NCI-H2081 (cell line): Measurements from ENCODE around the gene PTK6.

ENCODE experiments used
- DNase-seq, 2 experiments: peaks; one replicate each; lab custom pipeline; 2025; lab: John Stamatoyannopoulos, UW

Gene PTK6

GRCh38 chr20:63543131-63543530 is 6.0 kb upstream of the PTK6 start:
- DNase-seq = no peak

- DNase-seq = no peak
These were observed 5.5 kb upstream of the PTK6 start for GRCh38 chr20:63542696-63543095.

GRCh38 chr20:63542031-63542559 is 4.9 kb upstream of the PTK6 start:
- no peak for DNase-seq

GRCh38 chr20:63541371-63541770 is 4.2 kb upstream of the PTK6 start:
- DNase-seq = no peak

DNA sequence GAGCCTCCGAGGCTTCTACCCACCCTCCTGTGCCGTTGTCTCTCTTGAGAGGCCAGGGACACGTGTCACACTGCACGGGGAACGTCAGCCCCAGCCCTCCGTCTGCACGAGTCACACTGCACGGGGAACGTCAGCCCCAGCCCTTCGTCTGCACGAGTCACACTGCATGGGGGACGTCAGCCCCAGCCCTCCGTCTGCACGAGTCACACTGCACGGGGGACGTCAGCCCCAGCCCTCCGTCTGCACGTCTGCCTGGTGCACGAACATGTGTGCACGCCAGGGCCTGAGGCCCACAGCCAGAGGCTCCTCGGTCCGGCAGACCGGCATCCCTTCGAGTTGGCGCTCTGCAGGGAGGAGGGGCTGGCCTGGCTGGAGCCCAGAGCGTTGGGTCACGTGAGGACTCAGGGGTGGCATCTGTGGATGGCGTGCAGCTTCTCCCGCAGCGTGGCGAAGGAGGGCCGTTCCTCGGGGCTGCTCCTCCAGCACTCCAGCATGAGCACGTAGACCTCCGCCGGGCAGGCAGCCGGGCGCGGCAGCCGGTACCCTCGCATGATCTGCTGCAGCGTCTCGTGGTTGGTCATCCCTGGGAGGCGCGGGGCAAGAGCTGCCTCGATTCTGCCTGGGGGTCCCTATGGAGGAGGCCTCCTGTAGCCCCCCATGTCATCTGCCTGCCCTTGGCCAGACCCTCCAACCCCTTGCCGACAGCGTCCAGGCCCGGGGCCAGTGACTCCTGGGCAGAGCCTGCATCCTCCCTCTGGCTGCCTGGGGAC is 3.4 kb upstream of the PTK6 start:
- DNase-seq = no peak

DNA sequence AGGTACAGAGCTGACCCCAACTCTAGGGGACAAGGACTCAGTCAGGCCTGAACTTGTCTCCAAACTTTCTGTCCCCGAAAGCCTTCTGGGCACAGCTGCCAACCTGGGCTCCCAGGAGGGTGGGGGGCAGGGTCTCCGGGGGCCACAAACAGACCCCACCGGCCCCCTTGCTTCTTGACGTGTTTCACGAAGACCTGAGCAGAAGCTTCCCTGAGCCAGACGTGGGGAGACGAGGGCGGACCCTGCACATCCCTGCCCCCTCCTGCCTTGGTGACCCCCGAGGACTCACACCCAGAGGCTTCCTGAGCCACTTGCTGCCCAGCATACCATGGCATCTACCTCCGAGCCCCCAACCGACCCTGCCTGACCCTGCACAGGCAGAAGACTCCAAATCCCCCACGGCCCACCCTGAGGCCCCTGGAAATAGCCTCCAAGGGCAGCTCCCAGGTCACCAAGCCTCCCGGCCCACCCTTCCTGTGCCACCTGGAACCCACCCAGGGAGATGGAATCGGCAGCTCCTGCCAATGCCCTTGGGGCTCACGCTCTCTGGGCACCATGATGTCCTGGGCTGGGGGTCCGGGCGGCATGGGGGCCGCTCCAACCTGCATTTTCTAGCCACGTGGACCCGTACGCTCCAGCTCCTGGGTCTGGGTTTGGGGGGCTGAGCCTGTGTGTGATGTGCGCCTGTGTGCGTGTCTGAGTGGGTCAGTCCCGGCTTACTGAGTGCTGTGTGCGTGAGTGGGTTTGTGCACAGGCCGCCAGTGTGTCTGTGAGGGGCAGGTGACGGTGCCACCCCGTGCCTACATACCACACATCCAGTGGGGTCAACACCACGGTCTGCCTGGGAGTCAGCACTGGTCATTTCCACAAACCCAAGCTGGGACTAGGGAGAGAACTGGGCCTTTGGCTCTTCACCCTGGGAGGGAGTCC is 2.5 kb upstream of the PTK6 start:
- DNase-seq = no peak

GRCh38 chr20:63539092-63539430 is 1.9 kb upstream of the PTK6 start:
- DNase-seq = no peak

DNA sequence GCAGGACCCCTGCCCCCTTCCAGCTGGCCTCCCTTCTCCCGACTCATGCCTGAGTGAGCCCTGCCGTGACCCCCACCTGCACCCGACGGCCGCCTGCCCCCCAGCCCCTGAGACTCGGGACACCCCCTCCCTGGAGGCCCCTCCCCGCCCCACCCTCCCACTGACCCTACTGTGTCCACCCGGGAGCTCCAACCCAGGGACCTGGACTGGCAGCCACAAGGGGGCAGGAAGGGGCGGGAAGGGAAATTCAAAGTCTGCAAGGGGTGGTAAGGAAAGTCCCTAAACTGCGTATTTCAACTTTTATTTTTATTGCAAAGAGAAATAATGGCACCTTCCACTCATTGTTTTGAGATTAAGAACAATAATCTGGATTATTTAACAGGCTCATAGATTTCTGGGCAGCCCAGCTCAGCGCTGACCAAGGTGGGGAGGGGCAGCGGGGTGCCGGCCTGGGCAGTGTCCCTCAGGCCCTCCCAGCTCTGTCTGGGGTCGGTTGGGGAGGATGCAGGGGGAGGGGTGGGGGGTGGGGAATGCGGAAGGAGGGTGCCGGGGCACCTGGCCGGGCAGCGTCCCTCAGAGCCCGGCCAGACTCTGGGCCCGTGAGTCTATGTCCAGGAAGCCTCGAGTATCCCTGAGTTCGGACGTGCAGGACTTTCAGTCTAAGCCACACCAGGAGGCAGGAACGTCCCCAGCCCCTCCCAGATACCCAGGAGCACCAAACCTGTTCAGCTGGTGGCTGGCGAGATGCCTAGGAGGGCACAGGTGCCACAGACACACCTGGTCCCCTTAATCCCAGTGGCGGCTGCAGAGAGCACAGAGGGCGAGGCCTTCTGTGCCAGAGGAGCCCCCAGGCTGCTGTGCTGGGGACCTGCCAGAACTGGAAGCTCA is 1.3 kb upstream of the PTK6 start:
- peak; percentile 54 to 84 for DNase-seq

DNA sequence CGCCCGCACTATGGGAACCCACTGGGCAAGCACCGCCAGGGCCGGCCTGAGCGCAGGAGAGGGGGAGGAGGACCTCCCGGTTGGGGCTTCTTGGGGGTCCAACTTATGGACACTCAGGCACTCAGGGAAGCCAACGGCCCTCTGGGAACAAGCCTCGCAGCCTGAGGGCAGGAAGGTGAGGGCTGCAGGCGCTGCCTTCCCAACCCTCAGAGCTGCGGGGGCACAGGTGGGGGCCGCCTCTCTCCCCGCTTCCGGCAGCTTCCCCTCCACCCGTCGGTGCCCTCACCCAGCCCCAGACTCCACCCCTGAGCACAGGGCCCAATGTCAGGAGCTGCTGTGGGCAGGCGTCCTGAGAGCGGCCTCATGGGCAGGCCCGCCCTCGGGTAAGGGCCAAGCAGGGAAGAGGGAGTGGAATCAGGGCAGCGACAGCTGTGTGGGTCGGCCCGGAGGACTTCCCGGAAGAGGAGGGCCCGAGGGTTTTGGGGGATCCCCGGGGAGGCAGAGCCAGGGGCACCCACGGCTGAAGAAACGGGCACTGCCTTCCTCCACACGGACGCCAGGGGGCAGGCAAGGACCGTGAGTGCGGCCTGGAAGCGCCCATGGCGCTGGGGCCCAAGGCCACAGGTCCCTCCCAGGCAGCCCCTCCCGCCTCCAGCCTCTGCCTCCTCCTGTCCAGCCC is 488 bp upstream of the PTK6 start:
- DNase-seq = peak; percentile 85 to 88

DNA sequence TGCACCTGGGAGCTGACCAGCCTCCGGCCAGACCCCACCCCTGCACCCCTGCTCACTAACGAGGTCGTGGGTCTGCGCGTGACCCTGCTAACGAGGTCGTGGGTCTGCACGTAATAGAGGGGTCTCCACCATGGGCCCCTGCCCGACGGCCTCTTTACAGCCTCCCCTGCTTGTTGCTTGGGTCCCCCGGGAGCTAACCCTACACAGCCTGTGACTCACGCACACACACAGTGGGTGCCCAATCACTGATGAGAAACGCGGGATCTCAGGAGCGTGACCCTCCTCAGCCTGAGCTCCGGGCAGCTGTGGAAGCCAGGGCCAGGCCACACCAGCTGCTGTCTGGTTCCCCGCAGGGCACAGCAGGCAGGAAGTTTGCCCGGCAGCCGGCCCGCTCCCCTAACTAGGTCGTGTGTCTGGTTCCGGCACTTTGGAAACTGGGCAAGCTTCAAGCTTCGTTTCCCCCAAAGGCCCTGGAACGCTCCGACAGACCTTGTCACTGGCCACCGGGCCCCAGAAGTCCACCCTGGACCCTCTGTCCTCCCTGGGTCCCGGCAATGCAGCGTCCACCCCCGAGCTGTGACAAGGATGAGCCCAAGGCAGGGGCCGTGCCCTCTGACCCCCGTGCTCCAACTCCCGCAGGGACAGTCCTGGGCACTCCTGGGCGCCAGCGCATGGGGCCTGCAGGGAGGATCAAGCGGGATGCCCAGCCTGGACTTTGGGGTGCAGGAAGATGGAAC is 767 bp downstream of the PTK6 start:
- DNase-seq = peak; percentile 45 to 68

DNA sequence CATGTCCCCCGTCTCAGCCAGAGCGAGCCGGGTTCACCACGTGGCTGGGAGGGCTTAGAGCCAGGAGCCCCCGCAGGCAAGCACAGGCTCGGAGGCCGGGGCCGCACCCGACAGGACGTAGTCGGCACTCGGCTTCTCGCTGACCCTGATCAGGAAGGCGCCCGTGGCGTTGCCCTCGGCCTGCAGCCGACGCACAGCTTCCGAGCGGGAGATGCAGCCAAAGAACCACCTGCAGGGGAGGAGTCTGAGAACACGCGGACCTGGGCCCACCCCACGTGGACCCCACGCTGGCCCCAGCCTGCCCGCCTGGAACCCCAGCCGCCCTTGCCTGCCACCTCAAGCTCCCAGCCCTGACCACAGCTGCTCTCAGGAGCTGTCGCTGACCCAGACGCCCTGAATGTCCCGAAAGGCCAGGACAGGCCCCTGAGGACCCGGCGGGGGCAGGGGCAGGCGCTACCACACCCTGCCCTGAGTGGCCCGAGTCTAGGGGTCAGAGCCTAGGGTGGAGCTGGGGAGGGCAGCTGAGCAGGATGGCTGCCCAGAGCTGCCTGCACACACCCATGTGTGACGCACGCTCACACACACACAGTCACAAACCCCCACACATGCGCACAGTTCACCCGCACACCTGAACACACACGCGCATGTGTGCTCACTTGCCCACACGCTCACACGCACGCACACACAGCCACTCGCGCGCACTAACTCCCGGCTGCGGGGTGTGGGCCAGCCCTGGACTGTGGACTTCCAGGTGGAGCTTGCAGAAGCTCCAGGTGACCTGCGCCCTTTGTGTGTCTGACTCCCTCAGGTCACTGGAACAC is 2.1 kb downstream of the PTK6 start:
- no peak for DNase-seq

DNA sequence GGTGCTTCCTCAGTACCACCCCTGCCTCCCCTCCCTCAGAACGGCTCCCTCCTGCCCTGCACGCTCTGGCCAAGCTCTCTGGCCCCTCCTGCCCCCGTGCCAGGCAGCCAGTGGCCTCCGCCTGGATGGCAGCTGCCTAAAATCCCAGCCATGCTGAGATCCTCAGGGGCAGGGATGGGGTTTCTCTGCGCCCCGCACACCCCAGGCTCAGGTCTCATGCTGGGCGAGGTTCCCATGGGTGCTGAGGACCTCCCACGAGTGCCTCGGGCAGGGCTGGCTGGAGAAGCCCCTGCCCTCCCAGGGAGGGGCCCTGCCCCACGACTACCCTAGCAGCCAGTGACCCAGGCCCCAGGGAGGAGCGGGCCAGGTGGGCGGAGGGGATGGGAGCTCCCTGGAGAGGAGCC is 2.7 kb downstream of the PTK6 start:
- DNase-seq = no peak

DNA sequence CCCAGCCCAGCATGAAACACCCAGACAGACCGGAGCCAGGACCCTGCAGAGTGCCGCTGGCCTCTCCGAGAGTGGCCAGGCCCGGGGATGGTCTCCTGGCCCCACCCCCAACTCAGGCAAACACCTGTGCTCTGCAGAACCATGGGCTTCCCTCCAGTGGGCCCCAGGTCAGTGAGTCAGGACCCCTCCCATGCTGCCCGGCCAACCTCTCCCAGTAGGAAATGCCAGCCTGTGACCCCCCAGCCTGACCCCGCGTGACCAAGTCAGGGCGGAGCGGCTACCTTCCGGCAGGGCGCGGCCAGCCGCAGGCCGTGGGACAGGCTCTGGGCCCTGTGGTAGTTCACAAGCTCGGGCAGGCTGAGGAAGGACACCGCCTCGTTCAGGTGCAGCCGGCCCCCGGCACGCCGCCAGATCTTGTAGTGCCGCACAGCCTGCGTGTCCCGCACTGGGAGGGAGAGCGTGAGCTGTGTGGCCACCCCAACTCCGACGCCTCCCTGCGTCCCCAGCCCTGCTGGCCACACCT is 3.2 kb downstream of the PTK6 start:
- no peak for DNase-seq

GRCh38 chr20:63533388-63533787 is 3.8 kb downstream of the PTK6 start:
- DNase-seq = no peak

DNA sequence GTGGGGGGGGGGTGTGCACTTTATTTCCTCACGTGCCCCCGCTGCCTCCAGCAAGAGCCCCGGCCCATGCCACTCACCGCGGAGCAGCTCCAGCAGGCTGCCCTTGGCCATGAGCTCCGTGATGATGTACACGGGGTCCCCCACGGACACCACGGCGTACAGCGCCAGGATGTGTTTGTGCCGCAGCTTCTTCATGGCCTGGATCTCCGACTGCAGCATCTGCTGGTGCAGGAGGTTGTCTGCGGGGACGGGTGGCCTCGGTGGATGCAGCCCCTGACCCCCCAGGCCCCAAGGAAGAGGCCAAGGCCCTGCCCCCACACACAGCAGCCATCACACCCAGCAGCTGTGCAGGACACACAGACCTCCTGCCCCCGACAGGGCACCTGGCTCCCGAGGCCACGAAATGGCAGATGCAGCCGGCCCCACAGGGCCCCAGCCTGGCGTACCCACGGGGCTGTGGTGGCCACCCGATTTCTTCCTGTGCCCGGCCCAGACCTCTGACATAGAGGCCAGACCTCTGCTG is 4.7 kb downstream of the PTK6 start:
- no peak for DNase-seq

GRCh38 chr20:63531686-63532448 is 5.3 kb downstream of the PTK6 start:
- DNase-seq = no peak

GRCh38 chr20:63530788-63531160 is 6.4 kb downstream of the PTK6 start:
- no peak for DNase-seq
